ENCODE data around the gene SLC38A10. TPM values are rescaled to one million over a fixed set of nuclear protein-coding genes. Genes with fewer than 3 reads are reported as not detected.

Gene SLC38A10
- total and polyA plus RNA-seq, 10 of the 15 experiments (the other 5 are each of a cell fraction or from before 2014, with no cell fraction given), result 0.52 to 67.9 (median 22.1) TPM

DNA sequence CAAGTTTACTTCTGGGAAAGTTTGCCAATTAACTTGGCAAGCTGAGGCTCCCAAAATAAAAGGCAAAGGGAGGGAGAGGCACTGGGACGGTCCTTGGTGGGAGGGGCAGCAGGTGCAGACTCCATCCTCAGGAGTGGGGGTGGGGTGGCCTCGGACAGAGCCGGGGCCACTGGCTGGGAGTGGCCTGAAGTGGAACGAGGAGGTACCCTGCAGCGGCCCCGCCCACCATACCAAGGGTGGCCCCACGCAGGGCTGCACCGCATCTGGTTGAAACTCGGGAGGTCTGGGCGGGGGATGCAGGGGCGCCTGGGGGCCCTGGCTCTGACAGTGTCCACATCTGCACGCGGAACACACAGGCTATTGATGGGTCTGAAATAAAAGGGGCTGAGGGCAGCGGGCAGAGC lies 42.4 kb upstream of the SLC38A10 start:
- ChIA-PET SMC1A (ENCODE audit: uncharacterized antibody, unreplicated experiment) (no interaction called here), CTCF (no interaction called here), POLR2A (interaction anchor here (0.6 kb wide), 1 partner anchor 42 kb away, joined by 4 read pairs; no protein-coding TSS in a partner anchor), RAD21 (ENCODE audit: unreplicated experiment) (no interaction called here)
- in situ Hi-C loops (cut with MboI) (no loop called here), intact Hi-C loops (cut with micrococcal nuclease; ENCODE audit: unreplicated experiment) (no loop called here)
- DNase-seq (ENCODE audit: low read depth, low spot score) (no peak), FAIRE-seq (no peak), ATAC-seq (no peak)
- Histone ChIP-seq H3K27ac (ENCODE audit: control insufficient read depth, insufficient read depth) (no peak overlapping the region), H3K79me2 (ENCODE audit: control insufficient read depth, insufficient read depth, low read length) (no peaks in the 10 kb centered on the region; the same call in 1 of the 2 replicates), H2AFZ (ENCODE audit: control insufficient read depth, low read depth, low read length) (no peak overlapping the region), H4K20me1 (ENCODE audit: control insufficient read depth, insufficient read depth) (no peaks in the 10 kb centered on the region), H3K27me3 (replicated peaks in 1 of 2; ENCODE audit: control insufficient read depth in 2 of 2, insufficient read depth in 2 of 2, low read length in 1 of 2) (peaks cover 0 to 1% of the 10 kb centered on the region in 2 experiments; a peak in 1 of 4 replicates), H3K9ac (ENCODE audit: control insufficient read depth, insufficient read depth, low read length) (no peak overlapping the region), H3K36me3 (ENCODE audit: control insufficient read depth in 2 of 2, insufficient read depth in 2 of 2, low read length in 1 of 2) (no peaks in the 10 kb centered on the region), H3K4me3 (no peak overlapping the region), H3K4me2 (ENCODE audit: control insufficient read depth, insufficient read depth) (no peak overlapping the region), H3K4me1 (ENCODE audit: control insufficient read depth, insufficient read depth, low read length) (no peaks in the 10 kb centered on the region), H3K9me3 (replicated peaks; ENCODE audit: control insufficient read depth, insufficient read depth, low read length) (no peaks in the 10 kb centered on the region)
- TF ChIP-seq TAF1 (IDR thresholded peaks at IDR 0.05; ENCODE audit: borderline replicate concordance, low read depth, low read length) (no peak), YY1 (IDR thresholded peaks at IDR 0.05; ENCODE audit: low read depth, low read length) (no peak), SP1 (IDR thresholded peaks at IDR 0.05; ENCODE audit: low read depth, low read length) (no peak)
- TF ChIP-seq, protein P1, sequence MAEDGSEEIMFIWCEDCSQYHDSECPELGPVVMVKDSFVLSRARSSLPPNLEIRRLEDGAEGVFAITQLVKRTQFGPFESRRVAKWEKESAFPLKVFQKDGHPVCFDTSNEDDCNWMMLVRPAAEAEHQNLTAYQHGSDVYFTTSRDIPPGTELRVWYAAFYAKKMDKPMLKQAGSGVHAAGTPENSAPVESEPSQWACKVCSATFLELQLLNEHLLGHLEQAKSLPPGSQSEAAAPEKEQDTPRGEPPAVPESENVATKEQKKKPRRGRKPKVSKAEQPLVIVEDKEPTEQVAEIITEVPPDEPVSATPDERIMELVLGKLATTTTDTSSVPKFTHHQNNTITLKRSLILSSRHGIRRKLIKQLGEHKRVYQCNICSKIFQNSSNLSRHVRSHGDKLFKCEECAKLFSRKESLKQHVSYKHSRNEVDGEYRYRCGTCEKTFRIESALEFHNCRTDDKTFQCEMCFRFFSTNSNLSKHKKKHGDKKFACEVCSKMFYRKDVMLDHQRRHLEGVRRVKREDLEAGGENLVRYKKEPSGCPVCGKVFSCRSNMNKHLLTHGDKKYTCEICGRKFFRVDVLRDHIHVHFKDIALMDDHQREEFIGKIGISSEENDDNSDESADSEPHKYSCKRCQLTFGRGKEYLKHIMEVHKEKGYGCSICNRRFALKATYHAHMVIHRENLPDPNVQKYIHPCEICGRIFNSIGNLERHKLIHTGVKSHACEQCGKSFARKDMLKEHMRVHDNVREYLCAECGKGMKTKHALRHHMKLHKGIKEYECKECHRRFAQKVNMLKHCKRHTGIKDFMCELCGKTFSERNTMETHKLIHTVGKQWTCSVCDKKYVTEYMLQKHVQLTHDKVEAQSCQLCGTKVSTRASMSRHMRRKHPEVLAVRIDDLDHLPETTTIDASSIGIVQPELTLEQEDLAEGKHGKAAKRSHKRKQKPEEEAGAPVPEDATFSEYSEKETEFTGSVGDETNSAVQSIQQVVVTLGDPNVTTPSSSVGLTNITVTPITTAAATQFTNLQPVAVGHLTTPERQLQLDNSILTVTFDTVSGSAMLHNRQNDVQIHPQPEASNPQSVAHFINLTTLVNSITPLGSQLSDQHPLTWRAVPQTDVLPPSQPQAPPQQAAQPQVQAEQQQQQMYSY (CRISPR knock-in tag; IDR thresholded peaks at IDR 0.05), result no peak
- WGBS (ENCODE audit: insufficient coverage, insufficient replicate concordance, low lambda C conversion rate, missing lambda C conversion rate), result 44% methylated on average over 13 of the region's 14 CpGs
- BruUV-seq (replicated peaks), result no TSS peak
